HepG2 (cell line): ENCODE results near the gene DNPEP. TPM values are rescaled to one million over a fixed set of nuclear protein-coding genes. Genes with fewer than 3 reads are reported as not detected.

ENCODE experiments used
- CBX2 ChIP-seq, 2 experiments: fragments of 200-600 bp in 1 of 2; sonication (generic); formaldehyde crosslinking in 1 of 2; IDR thresholded peaks; 2 replicates each; pipeline versions ENCODE4 v1.7.0 to v1.8.1; 2018 to 2022; ENCODE audit warnings: low read depth in 2 of 2, low read length in 1 of 2, mild to moderate bottlenecking in 1 of 2, missing genetic modification reagents in 1 of 2
- CBX5 ChIP-seq: sonication (generic); formaldehyde crosslinking; IDR thresholded peaks from 2 replicates; pipeline ENCODE4 v1.4.0; 2020; ENCODE audit warnings: missing genetic modification reagents, borderline replicate concordance
- CEBPG ChIP-seq: IDR thresholded peaks from 2 replicates; pipeline ENCODE4 v1.6.1; 2016
- DR1 ChIP-seq: sonication (generic); formaldehyde crosslinking; IDR thresholded peaks from 2 replicates; pipeline ENCODE4 v1.8.0; 2021; ENCODE audit warnings: mild to moderate bottlenecking, missing genetic modification reagents, inconsistent platforms
- ELF3 ChIP-seq: IDR thresholded peaks from 2 replicates; pipeline ENCODE4 v1.6.1; 2016; ENCODE audit warnings: missing genetic modification reagents, missing compliant biosample characterization
- FOXK2 ChIP-seq: fragments of 450-650 bp; IDR thresholded peaks from 2 replicates; pipeline ENCODE4 v1.6.1; 2016
- KDM5A ChIP-seq: fragments of 200-600 bp; sonication (generic); IDR thresholded peaks from 2 replicates; pipeline ENCODE4 v1.7.0; 2018; ENCODE audit warnings: antibody characterized with exemption, mild to moderate bottlenecking, low read length, borderline replicate concordance
- NFE2L2 ChIP-seq: fragments of 150-350 bp; IDR thresholded peaks from 2 replicates; pipeline ENCODE4 v1.6.1; 2014; ENCODE audit warnings: low read length
- NR2F1 ChIP-seq, 2 experiments: fragments of 450-650 bp in 1 of 2; formaldehyde crosslinking in 1 of 2; IDR thresholded peaks; 2 replicates each; pipeline versions ENCODE4 v1.5.0 to v1.6.1; 2016 to 2020; ENCODE audit warnings: mild to moderate bottlenecking in 1 of 2, missing compliant biosample characterization in 1 of 2, missing genetic modification reagents in 1 of 2, moderate library complexity in 1 of 2
- PRMT3 ChIP-seq: sonication (generic); formaldehyde crosslinking; IDR thresholded peaks from 2 replicates; pipeline ENCODE4 v1.8.1; 2022; ENCODE audit warnings: low read depth, mild to moderate bottlenecking, moderate library complexity, missing genetic modification reagents, borderline replicate concordance
- SMARCC2 ChIP-seq: fragments of 450-650 bp; IDR thresholded peaks from 2 replicates; pipeline ENCODE4 v1.6.1; 2017; ENCODE audit warnings: antibody characterized with exemption, mild to moderate bottlenecking
- SOX13 ChIP-seq, 3 experiments: fragments of 450-650 bp in 1 of 3; sonication (generic) in 1 of 3; formaldehyde crosslinking in 1 of 3; IDR thresholded peaks in 2 of 3; conservative IDR thresholded peaks in 1 of 3; 2 replicates each; pipeline versions ENCODE4 v1.5.0 to v1.6.1; 2016 to 2020; ENCODE audit warnings: antibody characterized with exemption in 1 of 3, mild to moderate bottlenecking in 1 of 3, missing compliant biosample characterization in 1 of 3, missing genetic modification reagents in 1 of 3, moderate library complexity in 1 of 3
- SOX5 ChIP-seq: IDR thresholded peaks from 2 replicates; pipeline ENCODE4 v1.6.1; 2016; ENCODE audit warnings: borderline replicate concordance
- TFDP1 ChIP-seq: IDR thresholded peaks from 2 replicates; pipeline ENCODE4 v1.6.1; 2016; ENCODE audit warnings: missing compliant biosample characterization, missing genetic modification reagents, borderline replicate concordance
- ZBTB4 ChIP-seq: sonication (generic); formaldehyde crosslinking; IDR thresholded peaks from 2 replicates; pipeline ENCODE4 v1.4.0; 2020; ENCODE audit warnings: missing genetic modification reagents, mild to moderate bottlenecking, borderline replicate concordance
- ZNF253 ChIP-seq: sonication (generic); formaldehyde crosslinking; IDR thresholded peaks from 2 replicates; pipeline ENCODE4 v1.8.0; 2022; ENCODE audit warnings: mild to moderate bottlenecking, missing genetic modification reagents, borderline replicate concordance
- ZNF546 ChIP-seq: sonication (generic); formaldehyde crosslinking; conservative IDR thresholded peaks from 2 replicates; pipeline ENCODE4 v1.8.1; 2023; ENCODE audit warnings: mild to moderate bottlenecking, missing genetic modification reagents
- ZNF605 ChIP-seq: sonication (generic); formaldehyde crosslinking; IDR thresholded peaks from 2 replicates; pipeline ENCODE4 v1.8.0; 2022; ENCODE audit warnings: mild to moderate bottlenecking, missing genetic modification reagents
- ZSCAN9 ChIP-seq: IDR thresholded peaks from 2 replicates; pipeline ENCODE4 v1.6.1; 2016; ENCODE audit warnings: borderline replicate concordance
- polyA plus RNA-seq, 8 experiments: library from polyadenylated mRNA; depleted of rRNA in 3 of 8; stranded (reverse) in 7 of 8; unstranded in 1 of 8; fragments of >200 nt; fragmentation: Illumina TruSeq in 4 of 8; extraction: Trizol in 4 of 8; gene quantifications; 2 replicates each; pipeline versions ENCODE4 v1.2.1 to v1.2.3, GENCODE V29; 2011 to 2016; ENCODE audit warnings: low read depth in 4 of 8, missing spikeins in 1 of 8, mixed read lengths in 1 of 8; ENCODE audit not compliant: insufficient read depth in 1 of 8
- total RNA-seq, 5 experiments: library from RNA; depleted of rRNA; stranded (reverse); fragments of >200 nt; fragmentation: Illumina TruSeq; extraction: Trizol; gene quantifications; 2 replicates each; pipeline ENCODE4 v1.2.3, GENCODE V29; 2016; ENCODE audit warnings: low read depth in 1 of 5
- TF ChIP-seq, protein P1 (sequence below): sonication (generic); formaldehyde crosslinking; conservative IDR thresholded peaks from 2 replicates; pipeline ENCODE4 v1.8.0; 2022; ENCODE audit warnings: low read depth, missing genetic modification reagents
- TF ChIP-seq, protein P2 (sequence below): IDR thresholded peaks from 2 replicates; pipeline ENCODE4 v1.6.1; 2016; ENCODE audit warnings: mild to moderate bottlenecking

The DNPEP gene
- total and polyA plus RNA-seq, 2 of the 13 experiments (the other 11 are each of a cell fraction or from before 2014, with no cell fraction given), result 104 to 109 TPM

- TF ChIP-seq ZNF546 (CRISPR knock-in tag) (no peak), ZSCAN9 (CRISPR knock-in tag) (no peak), CBX2 (IDR thresholded peaks at IDR 0.05; ENCODE audit: low read depth, low read length) (no peak), CBX2 (CRISPR knock-in tag; IDR thresholded peaks at IDR 0.05; ENCODE audit: low read depth) (no peak), PRMT3 (no peak), SOX5 (CRISPR knock-in tag) (0 out of 2 replicates have a peak, but pooled peaks have one; percentile 15), NR2F1 (CRISPR knock-in tag; IDR thresholded peaks at IDR 0.05) (peak in 1 of 2 experiments; percentile 60; a peak in 1 of 4 replicates), SOX13 (IDR thresholded peaks at IDR 0.05) (no peak), SOX13 (CRISPR knock-in tag; conservative IDR thresholded peaks at IDR 0.05 in 1 of 2, IDR thresholded peaks at IDR 0.05 in 1 of 2) (peak in 1 of 2 experiments; percentile 24; a peak in 1 of 4 replicates), NFE2L2 (no peak), CEBPG (CRISPR knock-in tag) (no peak), ZNF253 (CRISPR knock-in tag) (no peak), FOXK2 (peak; percentile 63; the same call in 1 of the 2 replicates), ZNF605 (CRISPR knock-in tag) (no peak), TFDP1 (CRISPR knock-in tag) (no peak), DR1 (CRISPR knock-in tag) (no peak), KDM5A (no peak), ELF3 (CRISPR knock-in tag) (no peak), ZBTB4 (CRISPR knock-in tag) (no peak), SMARCC2 (no peak), CBX5 (no peak)
- TF ChIP-seq, protein P1, sequence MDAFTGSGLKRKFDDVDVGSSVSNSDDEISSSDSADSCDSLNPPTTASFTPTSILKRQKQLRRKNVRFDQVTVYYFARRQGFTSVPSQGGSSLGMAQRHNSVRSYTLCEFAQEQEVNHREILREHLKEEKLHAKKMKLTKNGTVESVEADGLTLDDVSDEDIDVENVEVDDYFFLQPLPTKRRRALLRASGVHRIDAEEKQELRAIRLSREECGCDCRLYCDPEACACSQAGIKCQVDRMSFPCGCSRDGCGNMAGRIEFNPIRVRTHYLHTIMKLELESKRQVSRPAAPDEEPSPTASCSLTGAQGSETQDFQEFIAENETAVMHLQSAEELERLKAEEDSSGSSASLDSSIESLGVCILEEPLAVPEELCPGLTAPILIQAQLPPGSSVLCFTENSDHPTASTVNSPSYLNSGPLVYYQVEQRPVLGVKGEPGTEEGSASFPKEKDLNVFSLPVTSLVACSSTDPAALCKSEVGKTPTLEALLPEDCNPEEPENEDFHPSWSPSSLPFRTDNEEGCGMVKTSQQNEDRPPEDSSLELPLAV (CRISPR knock-in tag), result no peak
- TF ChIP-seq, protein P2, sequence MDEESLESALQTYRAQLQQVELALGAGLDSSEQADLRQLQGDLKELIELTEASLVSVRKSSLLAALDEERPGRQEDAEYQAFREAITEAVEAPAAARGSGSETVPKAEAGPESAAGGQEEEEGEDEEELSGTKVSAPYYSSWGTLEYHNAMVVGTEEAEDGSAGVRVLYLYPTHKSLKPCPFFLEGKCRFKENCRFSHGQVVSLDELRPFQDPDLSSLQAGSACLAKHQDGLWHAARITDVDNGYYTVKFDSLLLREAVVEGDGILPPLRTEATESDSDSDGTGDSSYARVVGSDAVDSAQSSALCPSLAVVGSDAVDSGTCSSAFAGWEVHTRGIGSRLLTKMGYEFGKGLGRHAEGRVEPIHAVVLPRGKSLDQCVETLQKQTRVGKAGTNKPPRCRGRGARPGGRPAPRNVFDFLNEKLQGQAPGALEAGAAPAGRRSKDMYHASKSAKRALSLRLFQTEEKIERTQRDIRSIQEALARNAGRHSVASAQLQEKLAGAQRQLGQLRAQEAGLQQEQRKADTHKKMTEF (CRISPR knock-in tag), result no peak
These were observed 11.1 kb upstream of the DNPEP start (continued) for GRCh38 chr2:219398721-219399363.
